CD4-positive, alpha-beta T cell (primary cell): ENCODE measurements around the gene HNF1A. TPM values are rescaled to one million over a fixed set of nuclear protein-coding genes. Genes with fewer than 3 reads are reported as not detected.

ENCODE experiments used
- ATAC-seq: fragments of 200-7000 bp; cut with Tn5 transposase; one replicate; pipeline ENCODE4 v1.10.0; 2022; ENCODE audit warnings: mild to moderate bottlenecking; ENCODE audit not compliant: poor library complexity
- CTCF ChIA-PET: fragments of 350-600 bp; sonication (Branson Sonifier 250); formaldehyde crosslinking; loops from one replicate; lab custom pipeline; 2021; ENCODE audit warnings: antibody characterized with exemption, inconsistent platforms; lab: Charles Lee
- POLR2A ChIA-PET: fragments of 350-600 bp; sonication (Branson Sonifier 250); formaldehyde crosslinking; loops from one replicate; lab custom pipeline; 2021; ENCODE audit warnings: antibody characterized with exemption, inconsistent platforms; lab: Charles Lee
- DNase-seq, 14 experiments: peaks; one replicate each; pipeline ENCODE4 v3.0.0-alpha.2; 2013 to 2020; ENCODE audit warnings: mixed read lengths in 2 of 14
- H3K27ac ChIP-seq, 2 donors: one replicate each; pipeline versions ENCODE4 v1.5.1 to v1.7.0; 2013; ENCODE audit warnings: low read length in 2 of 2, low read depth in 1 of 2, mild to moderate bottlenecking in 1 of 2
- H3K27me3 ChIP-seq, 2 experiments: 1 replicate in 1 of 2; 2 replicates in 1 of 2; pipeline versions ENCODE4 v1.6.1 to v1.7.0; 2013; ENCODE audit warnings: low read length in 2 of 2, control low read depth in 1 of 2, mild to moderate bottlenecking in 1 of 2, moderate library complexity in 1 of 2; ENCODE audit not compliant: insufficient read depth in 2 of 2, control insufficient read depth in 1 of 2
- H3K36me3 ChIP-seq: one replicate; pipeline ENCODE4 v1.6.1; 2013; ENCODE audit warnings: low read length, control low read depth; ENCODE audit not compliant: insufficient read depth
- H3K4me1 ChIP-seq: one replicate; pipeline ENCODE4 v1.6.1; 2013; ENCODE audit warnings: low read length, control low read depth; ENCODE audit not compliant: insufficient read depth
- H3K4me3 ChIP-seq: one replicate; pipeline ENCODE4 v1.5.1; 2013; ENCODE audit warnings: mild to moderate bottlenecking, low read length, moderate library complexity
- H3K9me3 ChIP-seq, 2 experiments: 1 replicate in 1 of 2; 2 replicates in 1 of 2; pipeline versions ENCODE4 v1.6.1 to v1.7.0; 2013; ENCODE audit warnings: low read length in 2 of 2, mild to moderate bottlenecking in 2 of 2, control low read depth in 1 of 2, moderate library complexity in 1 of 2; ENCODE audit not compliant: control insufficient read depth in 1 of 2, insufficient read depth in 1 of 2
- H3K27ac Mint-ChIP-seq: one replicate; pipeline ENCODE4 v1.8.0; 2020; ENCODE audit warnings: mixed read lengths
- H3K27me3 Mint-ChIP-seq: one replicate; pipeline ENCODE4 v1.8.0; 2021; ENCODE audit warnings: mixed read lengths
- H3K36me3 Mint-ChIP-seq: one replicate; pipeline ENCODE4 v1.8.0; 2021; ENCODE audit warnings: low read depth, mixed read lengths
- H3K4me1 Mint-ChIP-seq: one replicate; pipeline ENCODE4 v1.8.0; 2021; ENCODE audit warnings: low read depth, mixed read lengths
- H3K4me3 Mint-ChIP-seq: one replicate; pipeline ENCODE4 v1.8.0; 2020; ENCODE audit warnings: mild to moderate bottlenecking, mixed read lengths
- H3K9me3 Mint-ChIP-seq: one replicate; pipeline ENCODE4 v1.8.0; 2020; ENCODE audit warnings: mixed read lengths
- CTCF ChIP-seq: fragments of 200-600 bp; IDR thresholded peaks from one replicate; pipeline ENCODE4 v1.8.0; 2022; ENCODE audit warnings: antibody characterized with exemption, mild to moderate bottlenecking
- intact Hi-C, 2 experiments: fragments of 100-400 bp; cut with DNase I in 1 of 2; cut with micrococcal nuclease in 1 of 2; formaldehyde crosslinking; loops; one replicate each; pipeline versions ENCODE4 v1.15.1 to v1.9.0; 2023 to 2025; cut with DNase I, micrococcal nuclease
- total RNA-seq, 174 experiments: library from RNA in 2 of 174; stranded (reverse) in 2 of 174; gene quantifications; one replicate each; pipeline ENCODE4 v1.2.3 and lab custom pipeline; 2021 to 2026

The HNF1A gene
- total RNA-seq, 2 experiments from 2014 or later, result not detected

DNA sequence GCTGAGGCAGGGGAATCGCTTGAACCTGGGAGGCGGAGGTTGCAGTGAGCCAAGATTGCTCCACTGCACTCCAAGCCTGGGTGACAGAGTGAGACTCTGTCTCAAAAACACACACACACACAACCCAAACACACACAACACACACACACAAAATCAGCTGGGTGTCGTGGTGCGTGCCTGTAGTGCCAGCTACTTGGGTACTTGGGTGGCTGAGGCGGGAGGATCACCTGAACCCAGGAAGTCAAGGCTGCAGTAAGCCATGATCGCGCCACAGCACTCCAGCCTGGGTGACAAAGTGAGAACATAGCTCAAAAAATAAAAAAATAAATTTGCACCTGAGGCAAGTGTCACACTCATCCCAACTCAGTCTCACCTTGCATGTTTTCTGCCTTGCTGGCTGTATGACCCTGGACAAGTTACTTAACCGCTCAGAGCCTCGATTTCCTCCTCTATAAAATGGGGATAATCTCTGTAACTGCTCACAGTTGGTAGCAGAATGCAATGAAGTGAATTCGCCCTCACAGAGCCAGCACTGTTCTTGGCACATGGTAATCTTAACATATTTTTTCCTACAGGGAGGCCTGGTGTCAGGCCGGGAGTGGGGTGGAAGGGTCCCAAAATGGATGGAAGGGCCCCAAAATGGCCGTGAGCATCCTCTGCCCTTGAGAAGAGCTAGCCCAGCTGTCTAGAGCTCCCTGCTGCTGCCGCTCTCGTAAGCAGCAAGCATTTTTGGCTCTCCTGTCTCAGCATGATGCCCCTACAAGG is 630 bp upstream of the HNF1A start:
- intact Hi-C loops, result loop anchor here (10.0 kb wide), 2 partner anchors 123 to 263 kb away; partner anchors contain the start of gene UNC119B (in 1 of the 2)

GRCh38 chr12:120979220-120979861 is 998 bp downstream of the HNF1A start:
- intact Hi-C loops, result loop anchor here (10.0 kb wide), 2 partner anchors 125 to 265 kb away; partner anchors contain the start of gene UNC119B (in 1 of the 2)
- H3K9me3 Mint-ChIP-seq, result no peaks in the 10 kb centered on the region
- Histone ChIP-seq H3K9me3 (no peaks in the 10 kb centered on the region), H3K4me3 (no peak overlapping the region), H3K4me1 (no peaks in the 10 kb centered on the region), H3K27ac (no peak overlapping the region), H3K27me3 (no peaks in the 10 kb centered on the region), H3K36me3 (no peaks in the 10 kb centered on the region)
- ATAC-seq (no peak), DNase-seq (no peak)
- no peaks in the 10 kb centered on the region for H3K36me3 Mint-ChIP-seq
- ChIA-PET POLR2A (no interaction called here), CTCF (no interaction called here)
- H3K27ac Mint-ChIP-seq, result no peak overlapping the region
- H3K4me1 Mint-ChIP-seq, result no peaks in the 10 kb centered on the region
- H3K4me3 Mint-ChIP-seq, result no peak overlapping the region
- no peak for TF ChIP-seq CTCF
- H3K27me3 Mint-ChIP-seq, result no peaks in the 10 kb centered on the region

More for the DNA sequence above, 630 bp upstream of the HNF1A start:
- Mint-ChIP-seq H3K27me3 (no peaks in the 10 kb centered on the region), H3K27ac (no peak overlapping the region), H3K9me3 (no peaks in the 10 kb centered on the region), H3K36me3 (no peaks in the 10 kb centered on the region), H3K4me1 (no peaks in the 10 kb centered on the region), H3K4me3 (no peak overlapping the region)
- ChIA-PET CTCF (no interaction called here), POLR2A (no interaction called here)
- no peak for TF ChIP-seq CTCF
- H3K27ac ChIP-seq, result no peak overlapping the region
- no peaks in the 10 kb centered on the region for H3K4me1 ChIP-seq
- H3K27me3 ChIP-seq, result no peaks in the 10 kb centered on the region
- no peaks in the 10 kb centered on the region for H3K9me3 ChIP-seq
- DNase-seq (no peak), ATAC-seq (no peak)
- no peaks in the 10 kb centered on the region for H3K36me3 ChIP-seq
- no peak overlapping the region for H3K4me3 ChIP-seq

DNA sequence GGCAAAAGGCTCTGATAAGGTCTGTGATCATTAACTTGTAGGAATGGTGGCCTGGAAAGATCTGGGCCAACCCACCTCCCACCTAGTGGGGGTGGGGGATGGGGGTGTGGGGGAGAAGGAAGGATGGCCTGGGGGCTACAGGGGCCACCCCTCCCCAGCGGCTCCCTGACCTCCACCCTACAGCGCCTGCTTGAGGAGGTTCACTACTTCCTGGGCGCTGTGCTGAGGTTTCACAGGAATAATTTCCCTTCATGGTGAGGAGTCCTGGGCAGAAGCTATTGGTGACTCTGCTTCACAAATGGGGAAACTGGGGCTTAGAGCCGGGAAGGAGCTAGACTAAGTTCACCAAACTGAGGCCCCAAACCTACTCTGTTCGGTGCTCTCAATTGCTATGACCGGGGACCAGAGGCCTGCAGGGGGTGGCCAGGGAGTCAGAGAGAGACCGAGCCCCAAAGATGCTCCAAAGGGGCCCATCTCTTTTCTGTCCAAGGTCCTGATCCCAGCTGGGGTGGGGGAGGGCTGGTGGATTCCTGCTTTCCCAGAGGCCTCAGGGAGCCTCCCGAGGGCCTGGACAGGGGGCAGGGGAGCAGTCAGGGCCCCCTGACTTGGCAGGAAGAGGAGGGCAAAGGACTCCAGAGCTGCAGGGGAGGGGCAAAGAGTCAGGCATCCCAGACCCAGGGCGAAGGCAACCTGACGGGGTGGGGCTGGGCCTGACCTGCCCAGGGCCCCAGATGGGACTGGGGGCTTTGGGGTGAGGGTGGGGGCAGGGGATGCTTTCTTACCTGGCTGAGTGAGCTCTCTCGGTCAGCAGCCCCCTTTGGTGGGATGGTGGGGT is 1.7 kb downstream of the HNF1A start:
- CTCF ChIA-PET, result no interaction called here
- Mint-ChIP-seq H3K27ac (no peak overlapping the region), H3K4me1 (no peaks in the 10 kb centered on the region), H3K27me3 (no peaks in the 10 kb centered on the region), H3K36me3 (no peaks in the 10 kb centered on the region), H3K4me3 (no peak overlapping the region), H3K9me3 (no peaks in the 10 kb centered on the region)
- ATAC-seq (no peak), DNase-seq (no peak)
- POLR2A ChIA-PET, result no interaction called here
- Histone ChIP-seq H3K27me3 (no peaks in the 10 kb centered on the region), H3K4me3 (no peak overlapping the region), H3K27ac (no peak overlapping the region), H3K9me3 (no peaks in the 10 kb centered on the region), H3K36me3 (no peaks in the 10 kb centered on the region), H3K4me1 (no peaks in the 10 kb centered on the region)
- intact Hi-C loops, result loop anchor here (10.0 kb wide), 2 partner anchors 125 to 265 kb away; partner anchors contain the start of gene UNC119B (in 1 of the 2)
- no peak for TF ChIP-seq CTCF
